Raji (cell line): ENCODE measurements around the gene NYAP2.

Experiments used
- POLR2A ChIP-seq: IDR thresholded peaks from 2 replicates; pipeline ENCODE4 v1.6.1; 2011; ENCODE audit warnings: low read depth, low read length, control low read depth; ENCODE audit not compliant: insufficient read depth

The NYAP2 gene

GRCh38 chr2:225600444-225600843, 200.9 kb downstream of the NYAP2 start:
- no peak for TF ChIP-seq POLR2A

- TF ChIP-seq POLR2A: no peak
Measured at GRCh38 chr2:225600865-225601264, 201.4 kb downstream of the NYAP2 start.

- TF ChIP-seq POLR2A: no peak
Measured at GRCh38 chr2:225602205-225602604, 202.7 kb downstream of the NYAP2 start.

DNA sequence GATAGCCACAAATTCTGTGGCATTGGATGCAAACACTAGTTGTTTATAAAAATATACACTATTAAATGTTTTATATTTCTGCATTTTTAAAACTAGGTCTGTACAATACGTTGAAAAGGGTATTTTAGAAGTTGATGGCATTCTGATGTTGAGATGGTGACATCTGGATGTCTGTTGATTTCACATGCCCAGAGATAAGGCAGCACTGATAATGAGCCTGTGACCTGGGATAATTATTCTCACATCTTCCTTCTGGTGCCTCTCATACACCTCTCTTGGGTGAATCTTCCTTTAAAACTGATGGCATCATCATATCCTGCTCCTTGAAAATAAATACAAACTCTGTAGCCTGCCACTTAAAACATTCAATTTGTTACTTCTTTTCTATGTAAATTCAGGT, 208.6 kb downstream of the NYAP2 start:
- no peak for TF ChIP-seq POLR2A

GRCh38 chr2:225612636-225613035, 213.1 kb downstream of the NYAP2 start:
- TF ChIP-seq POLR2A: no peak

DNA sequence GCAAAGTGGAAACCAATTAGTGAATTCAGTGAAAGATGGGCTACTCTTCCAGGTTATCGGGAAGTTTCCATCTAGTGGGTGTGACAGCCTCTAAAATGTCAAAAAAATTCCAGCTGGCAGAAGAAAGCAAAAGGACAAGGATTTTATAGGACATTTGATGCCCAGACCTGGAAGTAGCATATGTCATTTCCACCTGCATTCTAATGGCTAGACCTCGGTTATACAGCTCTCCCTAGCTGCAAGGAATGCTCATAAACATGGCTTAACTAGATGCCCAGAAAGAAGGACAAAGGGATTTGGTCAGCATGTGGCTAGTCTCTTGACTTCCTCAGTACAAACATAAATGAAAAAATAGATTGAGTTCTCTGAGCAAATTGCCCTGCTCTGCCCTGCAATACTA, 215.4 kb downstream of the NYAP2 start:
- no peak for TF ChIP-seq POLR2A

GRCh38 chr2:225615514-225615913, 216.0 kb downstream of the NYAP2 start:
- TF ChIP-seq POLR2A: no peak

GRCh38 chr2:225616372-225616771, 216.9 kb downstream of the NYAP2 start:
- no peak for TF ChIP-seq POLR2A

DNA sequence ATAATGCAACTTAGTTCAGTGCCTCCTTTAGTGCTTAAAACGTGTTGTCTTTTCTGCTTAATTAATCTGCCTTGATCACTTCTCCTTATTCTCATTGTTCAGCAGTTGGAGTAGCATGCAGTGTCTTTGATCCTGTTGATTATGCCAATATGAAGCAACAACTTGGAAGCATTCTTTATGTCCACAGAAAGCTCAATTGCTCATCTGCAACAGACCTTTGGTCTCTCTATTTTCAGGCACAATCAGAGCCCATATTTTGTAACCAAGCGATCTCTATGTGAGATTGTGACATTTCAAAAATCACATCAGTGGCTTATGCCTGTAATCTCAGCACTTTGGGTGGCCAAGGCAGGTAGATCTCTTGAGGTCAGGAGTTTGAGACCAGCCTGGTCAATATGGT, 217.3 kb downstream of the NYAP2 start:
- no peak for TF ChIP-seq POLR2A

GRCh38 chr2:225620227-225620626, 220.7 kb downstream of the NYAP2 start:
- TF ChIP-seq POLR2A: no peak

DNA sequence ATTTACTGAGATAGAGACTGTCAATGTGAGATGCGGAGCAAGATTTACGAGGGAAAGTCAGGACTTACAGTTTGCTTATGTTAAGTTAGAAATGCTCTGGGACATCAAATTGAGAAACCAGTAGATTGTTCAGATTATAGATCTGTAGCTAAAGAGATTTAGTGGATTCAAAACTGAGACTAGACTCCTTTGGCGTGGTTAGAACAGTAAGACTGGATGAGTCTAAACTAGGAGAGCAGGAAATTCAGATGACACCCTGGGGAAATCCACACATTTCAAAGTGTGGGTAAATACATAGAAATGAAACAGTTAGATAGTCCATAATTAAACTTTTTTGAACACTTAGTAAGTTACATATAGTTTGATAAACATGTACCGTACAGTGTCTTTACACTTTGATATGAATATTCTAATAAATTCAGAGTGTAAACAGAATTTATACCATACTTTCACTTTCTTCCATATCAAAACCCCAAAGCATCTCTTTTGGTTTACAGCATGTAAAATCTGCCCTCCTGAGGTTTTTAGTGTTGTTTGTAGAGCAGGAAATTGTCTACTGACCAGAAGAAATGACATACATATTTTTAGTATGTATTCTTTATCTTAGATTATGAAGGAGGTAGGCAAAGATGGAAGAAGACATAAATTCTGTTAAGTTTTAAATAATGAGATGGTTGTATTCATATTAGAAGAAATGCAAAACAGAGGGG, 231.5 kb downstream of the NYAP2 start:
- no peak for TF ChIP-seq POLR2A

DNA sequence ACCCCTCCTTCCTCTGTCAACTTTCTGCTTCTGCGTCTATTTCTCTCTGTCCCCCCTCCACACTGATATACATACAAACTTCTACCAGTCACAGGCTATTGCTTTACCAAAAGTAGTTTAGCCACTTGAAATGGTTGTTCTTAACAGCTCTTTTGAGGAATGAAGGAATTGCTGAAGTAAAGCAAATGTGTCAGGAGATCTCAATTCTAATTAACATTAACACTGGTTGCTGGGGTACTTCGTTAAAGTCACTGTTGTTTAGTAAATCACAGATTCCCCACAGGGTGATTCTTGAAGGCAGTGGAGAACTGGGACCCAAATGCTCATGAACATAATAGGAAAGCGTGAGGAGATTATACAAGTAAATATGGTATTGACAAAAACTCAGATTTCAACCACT, 232.8 kb downstream of the NYAP2 start:
- no peak for TF ChIP-seq POLR2A

GRCh38 chr2:225636558-225636957, 237.0 kb downstream of the NYAP2 start:
- TF ChIP-seq POLR2A: no peak

DNA sequence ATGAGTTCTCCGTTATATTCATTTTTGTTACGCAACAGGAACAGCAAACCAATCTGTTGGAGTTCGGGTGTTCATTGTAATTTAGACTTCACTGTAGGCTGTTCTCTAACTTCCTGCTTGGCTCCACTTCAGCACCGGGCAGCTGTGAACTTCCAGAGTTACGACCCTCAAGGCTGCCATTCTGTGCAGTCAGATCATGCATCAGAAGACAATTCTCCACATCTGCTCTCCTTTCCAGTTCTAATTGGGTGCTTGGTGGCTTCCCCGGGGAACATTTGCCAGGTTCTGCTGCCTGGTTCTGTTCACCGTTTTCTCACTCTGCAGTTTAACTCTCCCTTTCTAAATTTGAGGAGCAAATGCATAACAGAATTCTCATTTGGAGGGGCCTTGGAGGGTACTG, 237.7 kb downstream of the NYAP2 start:
- TF ChIP-seq POLR2A: no peak

DNA sequence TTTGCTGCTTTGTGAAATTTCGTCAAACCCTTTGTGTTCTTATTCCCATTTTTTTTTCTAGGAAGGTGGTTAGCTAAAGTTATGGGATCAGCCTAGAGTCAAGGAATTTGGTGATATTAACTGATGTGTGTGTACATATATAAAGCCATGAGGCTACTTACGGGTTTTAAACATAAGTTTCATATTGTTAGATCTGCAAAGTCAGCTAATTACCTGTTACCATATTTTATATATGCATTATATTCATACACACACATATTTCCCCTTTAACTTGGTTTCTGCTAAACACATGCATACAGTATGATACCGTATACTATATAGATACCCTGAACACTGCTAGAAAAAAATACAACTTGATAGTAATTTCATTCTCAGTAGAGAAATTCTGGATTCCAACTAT, 241.0 kb downstream of the NYAP2 start:
- TF ChIP-seq POLR2A: no peak

DNA sequence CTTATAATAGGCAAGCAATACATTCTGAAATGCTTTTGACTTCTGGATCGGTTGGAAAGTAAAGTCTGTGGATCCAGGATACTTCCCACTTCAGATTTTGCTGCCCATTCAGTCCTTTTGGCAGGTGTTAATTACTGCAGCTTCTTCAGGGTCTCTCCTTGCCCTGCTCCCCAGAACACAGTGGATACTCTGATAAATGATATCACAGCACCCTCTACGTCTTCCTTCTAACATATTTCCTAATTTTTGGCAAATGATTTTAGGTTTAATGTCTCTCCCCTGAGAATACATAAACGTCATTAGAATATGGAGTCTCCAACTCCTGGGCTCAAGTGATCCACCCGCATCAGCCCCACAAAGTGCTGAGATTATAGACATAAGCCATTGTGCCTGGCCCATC, 249.8 kb downstream of the NYAP2 start:
- TF ChIP-seq POLR2A: no peak

DNA sequence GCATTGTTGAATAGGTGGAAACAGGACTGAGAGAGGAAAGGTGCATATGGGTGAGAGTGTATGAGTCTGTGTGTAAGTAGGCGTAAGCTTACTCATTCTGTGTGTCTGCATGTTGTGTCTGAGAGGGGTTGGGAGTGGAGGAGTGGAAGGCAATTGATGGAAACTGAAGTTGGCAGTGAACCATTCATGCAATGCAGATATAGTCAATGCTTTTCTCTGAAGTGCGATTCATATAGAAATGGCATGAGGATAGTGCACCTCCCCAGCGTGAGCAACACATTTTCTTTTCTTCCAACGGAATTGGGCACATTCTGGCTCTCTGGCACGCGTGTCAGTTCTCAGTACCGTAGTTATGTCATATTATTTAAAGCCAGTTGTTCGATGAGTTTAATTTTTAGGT, 250.5 kb downstream of the NYAP2 start:
- no peak for TF ChIP-seq POLR2A

GRCh38 chr2:225660262-225661131, 261.0 kb downstream of the NYAP2 start:
- TF ChIP-seq POLR2A: no peak
